ENCODE data around the gene PPME1. TPM values are rescaled to one million over a fixed set of nuclear protein-coding genes. Genes with fewer than 3 reads are reported as not detected.

PPME1 gene, protein sequence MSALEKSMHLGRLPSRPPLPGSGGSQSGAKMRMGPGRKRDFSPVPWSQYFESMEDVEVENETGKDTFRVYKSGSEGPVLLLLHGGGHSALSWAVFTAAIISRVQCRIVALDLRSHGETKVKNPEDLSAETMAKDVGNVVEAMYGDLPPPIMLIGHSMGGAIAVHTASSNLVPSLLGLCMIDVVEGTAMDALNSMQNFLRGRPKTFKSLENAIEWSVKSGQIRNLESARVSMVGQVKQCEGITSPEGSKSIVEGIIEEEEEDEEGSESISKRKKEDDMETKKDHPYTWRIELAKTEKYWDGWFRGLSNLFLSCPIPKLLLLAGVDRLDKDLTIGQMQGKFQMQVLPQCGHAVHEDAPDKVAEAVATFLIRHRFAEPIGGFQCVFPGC
- 76.3 and 104 TPM in 2 replicates for total RNA-seq (2011; cell fraction: chromatin; rRNA removed; ENCODE audit: low replicate concordance)
- 63.9 and 70.7 TPM in 2 replicates for total RNA-seq (2011; cell fraction: nucleolus; rRNA removed)
- total RNA-seq (2011; cell fraction: nucleoplasm; rRNA removed), result 77.6 and 103 TPM in 2 replicates
- total RNA-seq (2014; rRNA removed), result 37.6 and 59.6 TPM in 2 replicates
- total RNA-seq (2014; rRNA removed; fragmentation: Illumina TruSeq; extraction: Trizol), result 30.1 and 33.4 TPM in 2 replicates
- total RNA-seq (2015; rRNA removed; fragmentation: Illumina TruSeq; extraction: Trizol), result 42.3 and 45.7 TPM in 2 replicates
- total RNA-seq (2021), result 65.8 and 69.4 TPM in 2 replicates
- 52.5 and 89.2 TPM in 2 replicates for polyA plus RNA-seq (2011; rRNA removed)
- 96.5 and 108 TPM in 2 replicates for polyA plus RNA-seq (2011; cell fraction: cytosol; rRNA removed)
- polyA plus RNA-seq (2011; cell fraction: nucleus; rRNA removed), result 101 and 105 TPM in 2 replicates
- 47.4 and 51.6 TPM in 2 replicates for polyA plus RNA-seq (2012)
- 75.8 and 81.7 TPM in 2 replicates for polyA plus RNA-seq (2014; fragmentation: Illumina TruSeq; extraction: Trizol)
- 10 to 100 TPM in 1 of 2 experiments, 1 to 10 TPM in 1; 9.8 to 24.1 TPM for polyA plus RNA-seq (2014; fragmentation: Nextera tagmentation; extraction: Ambion mirVana)
- polyA plus RNA-seq (2014; rRNA removed), result 33.1 and 48.4 TPM in 2 replicates
- polyA minus RNA-seq (2011; rRNA and poly(A)+ RNA removed), result 52.9 and 57.0 TPM in 2 replicates
- polyA minus RNA-seq (2011; cell fraction: cytosol; rRNA and poly(A)+ RNA removed), result 66.0 and 73.1 TPM in 2 replicates
- 90.7 and 144 TPM in 2 replicates for polyA minus RNA-seq (2011; cell fraction: nucleus; rRNA and poly(A)+ RNA removed)
- Bru-seq, nascent RNA, result percentile 85 among the genes with signal in this experiment
- percentile 85 among the genes with signal in this experiment for BruChase-seq, experiment 1, labeled RNA remaining after a 2-hour chase
- percentile 88 among the genes with signal in this experiment for BruChase-seq, experiment 2, labeled RNA remaining after a 6-hour chase
- long read RNA-seq, experiment 1, transcript PPME1-201 (14 exons, 2,677 nt), result major isoform, 150 of 229 reads
- long read RNA-seq, experiment 1, partial matches to known transcripts, result 22 of 229 reads
- long read RNA-seq, experiment 1, other reads (novel, unspliced or antisense), result 54 of 229 reads
- long read RNA-seq, experiment 2, transcript PPME1-201 (14 exons, 2,677 nt), result major isoform, 39 of 85 reads
- long read RNA-seq, experiment 2, partial matches to known transcripts, result 5 of 85 reads
- long read RNA-seq, experiment 2, other reads (novel, unspliced or antisense), result 40 of 85 reads
- long read RNA-seq, experiment 3, transcript PPME1-201 (14 exons, 2,677 nt), result major isoform, 66 of 85 reads
- long read RNA-seq, experiment 3, partial matches to known transcripts, result 6 of 85 reads
- long read RNA-seq, experiment 3, other reads (novel, unspliced or antisense), result 13 of 85 reads

GRCh38 chr11:74170694-74171629 lies at the start of gene PPME1, which contains the start of gene C2CD3:
PPME1 (plus strand) TSS chr11:74171289; CDS start chr11:74171422, 133 bp downstream.
C2CD3 (minus strand) TSS chr11:74171002; CDS start chr11:74170792, 210 bp downstream.
- Histone ChIP-seq H3K9me1 (ENCODE audit: control insufficient read depth, insufficient read depth, low read length) (no peaks in the 10 kb centered on the region), H3K4me2 (ENCODE audit: insufficient read depth, low read length) (peak within 1 kb of the TSS; percentile 96), H4K20me1 (replicated peaks; ENCODE audit: control insufficient read depth, insufficient read depth, low read length) (peaks cover 4% of the 10 kb centered on the region; the same call in 1 of the 2 replicates), H3K4me1 (replicated peaks in 1 of 2; ENCODE audit: control insufficient read depth in 2 of 2, insufficient read depth in 2 of 2, low read length in 2 of 2) (peaks cover 3 to 17% of the 10 kb centered on the region in 2 experiments; a peak in 3 of 5 replicates), H3K27ac (ENCODE audit: extremely low read depth, low read depth, low read length) (peak within 1 kb of the TSS; percentile 89), H3K4me3 (peak within 1 kb of the TSS; percentile 62), H3K36me3 (ENCODE audit: control insufficient read depth, insufficient read depth, low read length) (peaks cover 35% of the 10 kb centered on the region), H3K79me2 (ENCODE audit: control insufficient read depth, insufficient read depth, low read length) (peaks cover 70% of the 10 kb centered on the region), H3K27me3 (ENCODE audit: control insufficient read depth in 2 of 2, insufficient read depth in 2 of 2, low read length in 2 of 2) (no peaks in the 10 kb centered on the region), H3K9ac (ENCODE audit: insufficient read depth in 1 of 2, low read depth in 2 of 2, low read length in 2 of 2) (peak within 1 kb of the TSS; percentile 86 to 97), H3K9me3 (replicated peaks; ENCODE audit: control insufficient read depth, insufficient read depth, low read depth, low read length) (no peaks in the 10 kb centered on the region), H2AFZ (ENCODE audit: low read depth, low read length) (peak within 1 kb of the TSS; percentile 87)
- ATAC-seq (peak; percentile 93), DNase-seq (ENCODE audit: extremely low read depth in 1 of 4, low spot score in 3 of 4) (peak; percentile 90 to 99 (median 94)), FAIRE-seq (peak; percentile 96)
- ChIA-PET POLR2A (interaction anchor here (0.7 to 1.6 kb wide), 13 partner anchors 9 to 1553 kb away, joined by 3 to 9 read pairs (median 4); partner anchors contain the start of gene UCP2), CTCF (ENCODE audit: low intra/inter-chr PET ratio) (no interaction called here)
- in situ Hi-C loops (cut with MboI) (no loop called here), intact Hi-C loops (cut with micrococcal nuclease) (loop anchor here (5.0 kb wide), 1 partner anchor 189 kb away; the partner anchor contains the start of gene UCP2)
- under 1% methylated on average over 66 of the region's 68 CpGs for WGBS (ENCODE audit: insufficient coverage, low coverage, missing lambda C conversion rate)
- no TSS peak for BruUV-seq (replicated peaks)
- TF ChIP-seq POLR2A (conservative IDR thresholded peaks at IDR 0.05), result peak; percentile 93
- no peak for TF ChIP-seq ZFP1 (CRISPR knock-in tag; IDR thresholded peaks at IDR 0.05)
- no peak for TF ChIP-seq TAL1 (IDR thresholded peaks at IDR 0.05)
- peak; percentile 31 for TF ChIP-seq SAP30 (IDR thresholded peaks at IDR 0.05; ENCODE audit: borderline replicate concordance, insufficient read depth, low read depth, low read length, poor library complexity, severe bottlenecking)
- TF ChIP-seq TARDBP (IDR thresholded peaks at IDR 0.05), result no peak
- peak; percentile 19; the same call in 1 of the 2 replicates for TF ChIP-seq ZNF12 (CRISPR knock-in tag; IDR thresholded peaks at IDR 0.05)
- TF ChIP-seq HSF4 (CRISPR knock-in tag; IDR thresholded peaks at IDR 0.05; ENCODE audit: borderline replicate concordance), result 0 out of 2 replicates have a peak, but pooled peaks have one; percentile 36
- 0 out of 2 replicates have a peak, but pooled peaks have one; percentile 54 for TF ChIP-seq ZNF511 (CRISPR knock-in tag; IDR thresholded peaks at IDR 0.05)
- peak; percentile 97 for TF ChIP-seq POLR2G (IDR thresholded peaks at IDR 0.05; ENCODE audit: low read depth, low read length)
- no peak for TF ChIP-seq THAP7 (CRISPR knock-in tag; IDR thresholded peaks at IDR 0.05)
